ENCODE data around the gene NAA50. TPM values are rescaled to one million over a fixed set of nuclear protein-coding genes. Genes with fewer than 3 reads are reported as not detected.

The NAA50 gene
- total RNA-seq, 4 donors from 2014 or later: 55.7 to 116 (median 82.7) TPM

DNA sequence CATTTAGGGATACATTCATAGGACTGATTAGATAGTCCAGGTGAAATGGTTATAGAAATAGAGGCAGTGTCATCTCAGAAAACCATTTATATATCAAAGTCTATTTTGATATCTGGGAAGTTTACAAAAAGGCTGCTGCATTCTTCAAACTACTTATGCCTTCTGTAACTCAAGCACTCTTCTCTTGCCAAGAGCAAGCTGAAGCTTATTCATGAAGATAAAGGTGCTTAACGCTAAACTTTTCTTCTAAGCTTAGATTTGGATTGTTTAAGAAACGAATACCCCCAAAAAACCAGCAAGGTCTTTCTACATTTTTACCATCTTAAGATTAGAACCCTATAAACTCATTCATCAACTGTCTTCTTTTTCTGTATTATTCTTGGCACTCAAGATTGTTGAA lies 26.3 kb downstream of the NAA50 start:
- Histone ChIP-seq H3K27ac (no peak overlapping the region), H3K27me3 (no peaks in the 10 kb centered on the region), H3K36me3 (peaks cover 0 to 17% (median 7%) of the 10 kb centered on the region in 4 donors), H3K9me3 (no peaks in the 10 kb centered on the region), H3K4me1 (peaks cover 0 to 8% (median 3%) of the 10 kb centered on the region in 4 donors), H3K4me3 (no peak overlapping the region)
- TF ChIP-seq POLR2AphosphoS5 (IDR thresholded peaks at IDR 0.05) (no peak), POLR2A (IDR thresholded peaks at IDR 0.05) (no peak), EP300 (IDR thresholded peaks at IDR 0.05; ENCODE audit: low read depth) (no peak)
- TF ChIP-seq, protein P1, sequence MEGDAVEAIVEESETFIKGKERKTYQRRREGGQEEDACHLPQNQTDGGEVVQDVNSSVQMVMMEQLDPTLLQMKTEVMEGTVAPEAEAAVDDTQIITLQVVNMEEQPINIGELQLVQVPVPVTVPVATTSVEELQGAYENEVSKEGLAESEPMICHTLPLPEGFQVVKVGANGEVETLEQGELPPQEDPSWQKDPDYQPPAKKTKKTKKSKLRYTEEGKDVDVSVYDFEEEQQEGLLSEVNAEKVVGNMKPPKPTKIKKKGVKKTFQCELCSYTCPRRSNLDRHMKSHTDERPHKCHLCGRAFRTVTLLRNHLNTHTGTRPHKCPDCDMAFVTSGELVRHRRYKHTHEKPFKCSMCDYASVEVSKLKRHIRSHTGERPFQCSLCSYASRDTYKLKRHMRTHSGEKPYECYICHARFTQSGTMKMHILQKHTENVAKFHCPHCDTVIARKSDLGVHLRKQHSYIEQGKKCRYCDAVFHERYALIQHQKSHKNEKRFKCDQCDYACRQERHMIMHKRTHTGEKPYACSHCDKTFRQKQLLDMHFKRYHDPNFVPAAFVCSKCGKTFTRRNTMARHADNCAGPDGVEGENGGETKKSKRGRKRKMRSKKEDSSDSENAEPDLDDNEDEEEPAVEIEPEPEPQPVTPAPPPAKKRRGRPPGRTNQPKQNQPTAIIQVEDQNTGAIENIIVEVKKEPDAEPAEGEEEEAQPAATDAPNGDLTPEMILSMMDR (IDR thresholded peaks at IDR 0.05): no peak
- intact Hi-C loops (cut with DNase I; ENCODE audit: low total_unique reads) (no loop called here), in situ Hi-C loops (cut with MboI; ENCODE audit: low pct_ligation_motif_present in 1 of 4, low pct_unique_long_range_greater_than_20kb in 1 of 4, low sequenced_read_pairs in 3 of 4) (no loop called here)
- 67 to 81% methylated on average over 2 of the region's 2 CpGs for WGBS, 2 donors (ENCODE audit: low coverage in 1 of 2)
- no peak for DNase-seq

DNA sequence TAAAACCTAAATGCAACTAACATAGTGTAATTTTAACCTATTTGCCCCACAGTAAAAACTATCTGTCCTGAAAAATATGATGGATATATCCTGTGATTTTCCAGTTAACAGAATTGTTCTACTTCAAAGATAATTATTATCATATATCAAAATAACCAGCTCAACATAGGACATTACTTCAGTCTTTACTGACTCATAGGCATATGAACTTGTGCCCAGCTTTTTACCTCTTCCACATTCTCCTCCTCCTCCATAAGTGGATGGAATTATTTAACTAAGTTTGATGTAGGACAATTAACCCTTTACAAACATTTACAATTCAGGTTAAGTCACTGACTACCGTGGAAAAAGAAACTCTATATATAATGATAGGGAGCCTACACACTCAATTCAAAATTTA lies 26.8 kb downstream of the NAA50 start:
- no peak for DNase-seq
- no peak overlapping the region for H3K4me3 ChIP-seq
- TF ChIP-seq POLR2AphosphoS5 (IDR thresholded peaks at IDR 0.05): no peak
- TF ChIP-seq, protein P1 (IDR thresholded peaks at IDR 0.05): no peak
- no peak overlapping the region for H3K27ac ChIP-seq
- WGBS, 2 donors (ENCODE audit: low coverage in 1 of 2): 94 to 96% methylated on average over 1 of the region's 1 CpG
- no peaks in the 10 kb centered on the region for H3K27me3 ChIP-seq
- peaks cover 0 to 8% (median 3%) of the 10 kb centered on the region in 4 donors for H3K4me1 ChIP-seq
- in situ Hi-C loops (cut with MboI; ENCODE audit: low pct_ligation_motif_present in 1 of 4, low pct_unique_long_range_greater_than_20kb in 1 of 4, low sequenced_read_pairs in 3 of 4) (no loop called here), intact Hi-C loops (cut with DNase I; ENCODE audit: low total_unique reads) (no loop called here)
- peaks cover 0 to 17% (median 7%) of the 10 kb centered on the region in 4 donors for H3K36me3 ChIP-seq
- no peaks in the 10 kb centered on the region for H3K9me3 ChIP-seq

DNA sequence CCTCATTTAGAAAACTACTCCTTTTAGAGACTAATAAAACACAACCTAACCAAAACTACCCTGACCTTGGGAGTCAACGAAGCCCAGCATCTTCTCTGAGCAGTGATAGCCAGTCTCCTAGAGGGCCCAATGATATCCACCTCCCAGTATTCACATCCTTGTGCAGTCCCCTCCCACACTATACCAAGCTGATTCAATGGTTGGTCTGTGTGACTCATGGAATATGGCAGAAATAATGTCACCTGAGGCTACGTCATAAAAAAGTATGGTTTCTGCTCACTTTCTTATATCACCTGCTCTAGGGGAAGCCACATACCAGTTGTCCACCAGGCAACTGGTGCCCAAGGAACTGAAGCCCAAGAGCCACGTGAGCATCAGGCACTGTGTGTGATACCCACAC lies 28.2 kb downstream of the NAA50 start:
- no peak for DNase-seq
- intact Hi-C loops (cut with DNase I; ENCODE audit: low total_unique reads): no loop called here
- H3K36me3 ChIP-seq: peaks cover 0 to 17% (median 7%) of the 10 kb centered on the region in 4 donors
- 67 to 85% methylated on average over 1 to 3 of the region's 3 CpGs for WGBS, 2 donors (ENCODE audit: low coverage in 1 of 2)
- TF ChIP-seq POLR2A (IDR thresholded peaks at IDR 0.05) (no peak), POLR2AphosphoS5 (IDR thresholded peaks at IDR 0.05) (no peak), EP300 (IDR thresholded peaks at IDR 0.05; ENCODE audit: low read depth) (no peak)
- TF ChIP-seq, protein P1 (IDR thresholded peaks at IDR 0.05): no peak
- H3K27me3 ChIP-seq: no peaks in the 10 kb centered on the region
- no peak overlapping the region for H3K4me3 ChIP-seq
- H3K4me1 ChIP-seq: peaks cover 0 to 7% (median 0%) of the 10 kb centered on the region in 4 donors
- in situ Hi-C loops (cut with MboI; ENCODE audit: low pct_ligation_motif_present in 1 of 4, low pct_unique_long_range_greater_than_20kb in 1 of 4, low sequenced_read_pairs in 3 of 4): no loop called here
- H3K9me3 ChIP-seq: no peaks in the 10 kb centered on the region
- H3K27ac ChIP-seq: no peak overlapping the region

DNA sequence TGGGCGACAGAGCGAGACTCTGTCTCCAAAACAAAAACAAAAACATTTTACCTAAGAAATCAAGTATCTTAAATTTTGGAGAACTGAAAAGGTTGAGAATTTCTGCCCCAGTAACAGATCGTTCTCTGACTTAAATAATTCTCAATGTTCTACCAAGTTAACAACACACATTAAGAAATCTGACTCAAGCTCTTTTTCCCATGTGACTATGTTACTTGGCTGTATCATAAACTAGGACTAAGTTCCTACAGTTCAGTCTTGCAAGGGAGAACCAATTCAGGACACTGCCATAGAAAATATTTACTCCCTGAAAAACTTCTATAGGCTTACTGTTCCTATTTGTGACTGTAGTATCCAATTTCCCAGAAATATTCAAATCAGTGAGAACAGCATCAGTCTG lies 28.7 kb downstream of the NAA50 start:
- TF ChIP-seq EP300 (IDR thresholded peaks at IDR 0.05; ENCODE audit: low read depth) (no peak), POLR2A (IDR thresholded peaks at IDR 0.05) (no peak), POLR2AphosphoS5 (IDR thresholded peaks at IDR 0.05) (no peak)
- TF ChIP-seq, protein P1 (IDR thresholded peaks at IDR 0.05): no peak
- peaks cover 0 to 17% (median 5%) of the 10 kb centered on the region in 4 donors for H3K36me3 ChIP-seq
- 89 to 97% methylated on average over 3 of the region's 3 CpGs for WGBS, 2 donors (ENCODE audit: low coverage in 1 of 2)
- in situ Hi-C loops (cut with MboI; ENCODE audit: low pct_ligation_motif_present in 1 of 4, low pct_unique_long_range_greater_than_20kb in 1 of 4, low sequenced_read_pairs in 3 of 4): no loop called here
- H3K4me3 ChIP-seq: no peak overlapping the region
- H3K27ac ChIP-seq: no peak overlapping the region
- intact Hi-C loops (cut with DNase I; ENCODE audit: low total_unique reads): no loop called here
- DNase-seq: no peak
- H3K4me1 ChIP-seq: peaks cover 0 to 7% (median 0%) of the 10 kb centered on the region in 4 donors
- H3K27me3 ChIP-seq: no peaks in the 10 kb centered on the region
- H3K9me3 ChIP-seq: no peaks in the 10 kb centered on the region
